ENCODE results near the gene TLE6.
"Not testable (repeated sequence)": the region's sequence is repeated elsewhere in the genome, so short reads cannot be mapped to it uniquely, and the experiment has no call there.

The TLE6 gene

GRCh38 chr19:3029065-3029923, 51.9 kb downstream of the TLE6 start, which contains the start of gene TLE2:
TLE2 (minus strand) TSS chr19:3029280; CDS start chr19:3028904, 376 bp downstream.
- DNase-seq (ENCODE audit: low spot score), result no peak

- no peak for DNase-seq (ENCODE audit: low spot score)
These were observed 54.2 kb downstream of the TLE6 start for GRCh38 chr19:3031607-3031867.

- DNase-seq (ENCODE audit: low spot score), result no peak
These were observed 56.4 kb downstream of the TLE6 start for GRCh38 chr19:3033595-3034405.

- DNase-seq (ENCODE audit: low spot score), result no peak
These were observed 57.0 kb downstream of the TLE6 start for GRCh38 chr19:3034406-3034655.

- no peak for DNase-seq (ENCODE audit: low spot score)
These were observed 57.5 kb downstream of the TLE6 start for GRCh38 chr19:3034656-3035541.

GRCh38 chr19:3035542-3036118, 58.3 kb downstream of the TLE6 start:
- DNase-seq (ENCODE audit: low spot score), result peak; percentile 100

GRCh38 chr19:3036119-3036976, 59.0 kb downstream of the TLE6 start:
- DNase-seq (ENCODE audit: low spot score), result peak; percentile 95

GRCh38 chr19:3036977-3037544, 59.7 kb downstream of the TLE6 start:
- not testable (repeated sequence) for DNase-seq (ENCODE audit: low spot score)

GRCh38 chr19:3038214-3038613, 60.9 kb downstream of the TLE6 start:
- DNase-seq (ENCODE audit: low spot score), result no peak

GRCh38 chr19:3039125-3039524, 61.8 kb downstream of the TLE6 start:
- no peak for DNase-seq (ENCODE audit: low spot score)

- no peak for DNase-seq (ENCODE audit: low spot score)
These were observed 62.3 kb downstream of the TLE6 start for GRCh38 chr19:3039641-3040077.

- DNase-seq (ENCODE audit: low spot score), result no peak
These were observed 64.0 kb downstream of the TLE6 start for GRCh38 chr19:3041327-3041726.

- DNase-seq (ENCODE audit: low spot score), result no peak
These were observed 64.6 kb downstream of the TLE6 start for GRCh38 chr19:3041761-3042620.

GRCh38 chr19:3042621-3043267, 65.4 kb downstream of the TLE6 start:
- DNase-seq (ENCODE audit: low spot score), result no peak

Measured in COLO829 (cell line).